Mucosa of gallbladder (tissue), 1 donor: ENCODE data around the gene ERC2. TPM values are rescaled to one million over a fixed set of nuclear protein-coding genes. Genes with fewer than 3 reads are reported as not detected.
A peak's percentile ranks its signal among the peaks of the same experiment; 100 is the strongest.

Experiments used
- DNase-seq: peaks from one replicate; pipeline ENCODE4 v3.0.0-alpha.2; 2020; ENCODE audit warnings: low spot score
- total RNA-seq: library from RNA; stranded (reverse); gene quantifications from one replicate; pipeline ENCODE4 v1.2.1, GENCODE V29; 2021
- donor health status: DM: no; HTN: no; CAD: no.

The ERC2 gene
- total RNA-seq, 1 donor from 2014 or later: 4.2 TPM

DNA sequence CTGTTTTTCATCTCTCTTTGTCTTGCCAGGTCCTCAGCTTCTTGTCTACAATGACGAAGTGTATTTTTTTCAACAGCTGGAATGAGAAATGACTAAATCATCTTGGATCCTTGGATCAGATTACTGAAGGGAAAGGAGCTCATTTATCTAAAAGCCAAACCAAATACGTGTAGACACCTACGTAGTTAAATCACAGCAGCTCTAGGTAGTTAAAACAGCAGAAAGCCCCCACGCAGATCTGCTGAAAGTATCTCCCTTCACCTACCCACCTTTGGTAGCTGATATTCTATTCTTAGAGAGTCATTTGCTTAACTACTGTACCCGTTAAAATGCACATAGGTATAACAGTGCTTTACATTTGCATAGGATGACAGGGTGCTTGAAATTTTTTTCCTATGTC is 875.7 kb downstream of the ERC2 start:
- DNase-seq: no peak

GRCh38 chr3:55591888-55592287 is 876.4 kb downstream of the ERC2 start:
- DNase-seq: peak; percentile 27

DNA sequence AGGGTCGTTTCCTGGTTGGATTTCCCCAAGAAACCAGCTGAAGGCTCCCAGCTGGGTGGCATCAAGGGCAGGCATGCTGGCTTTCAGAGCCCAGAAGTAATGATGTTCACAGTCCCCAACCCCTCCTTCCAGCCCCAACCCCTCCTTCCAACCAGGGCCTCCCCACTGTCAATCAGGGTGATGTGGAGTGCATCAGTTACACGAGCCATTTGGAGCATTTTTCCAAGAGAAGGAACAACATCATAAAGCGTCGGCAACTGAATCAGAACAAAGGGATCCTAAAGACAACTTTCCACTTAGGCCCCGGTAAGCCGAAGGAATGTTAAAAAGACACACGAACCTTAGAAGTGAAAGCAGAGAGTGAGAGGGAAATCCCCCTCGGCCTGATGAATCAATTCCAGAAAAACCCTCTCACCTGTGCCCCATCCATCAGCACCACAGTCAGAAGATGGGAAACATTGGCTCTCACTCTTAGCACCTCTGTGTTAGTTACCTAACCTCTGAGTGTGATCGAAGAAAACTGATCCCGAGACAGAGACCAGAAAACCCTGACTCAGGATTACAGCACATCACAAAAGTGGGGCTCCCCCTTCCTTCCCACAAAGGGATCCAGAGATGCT is 880.0 kb downstream of the ERC2 start:
- no peak for DNase-seq

DNA sequence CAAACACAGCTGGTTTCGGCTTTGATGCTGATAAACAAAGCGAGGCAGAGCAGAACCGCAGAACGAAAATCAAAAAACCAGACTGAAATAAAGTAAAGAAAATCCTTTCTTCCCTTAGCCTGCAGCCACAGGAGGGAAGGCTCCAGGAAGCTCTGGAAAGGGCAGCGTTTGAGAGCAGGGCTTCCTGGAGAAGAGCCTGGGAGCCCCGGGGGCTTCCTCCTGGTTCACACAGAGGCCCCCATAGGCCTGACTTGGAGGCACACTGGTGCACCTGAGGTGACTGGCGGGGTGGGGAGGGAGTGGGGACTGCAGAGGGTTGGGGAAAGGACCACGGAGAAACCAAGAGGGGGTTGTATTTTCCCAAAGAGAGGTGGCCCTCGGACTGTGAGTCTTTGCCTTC is 882.4 kb downstream of the ERC2 start:
- no peak for DNase-seq

GRCh38 chr3:55584716-55585368 is 883.4 kb downstream of the ERC2 start:
- DNase-seq: peak; percentile 27

DNA sequence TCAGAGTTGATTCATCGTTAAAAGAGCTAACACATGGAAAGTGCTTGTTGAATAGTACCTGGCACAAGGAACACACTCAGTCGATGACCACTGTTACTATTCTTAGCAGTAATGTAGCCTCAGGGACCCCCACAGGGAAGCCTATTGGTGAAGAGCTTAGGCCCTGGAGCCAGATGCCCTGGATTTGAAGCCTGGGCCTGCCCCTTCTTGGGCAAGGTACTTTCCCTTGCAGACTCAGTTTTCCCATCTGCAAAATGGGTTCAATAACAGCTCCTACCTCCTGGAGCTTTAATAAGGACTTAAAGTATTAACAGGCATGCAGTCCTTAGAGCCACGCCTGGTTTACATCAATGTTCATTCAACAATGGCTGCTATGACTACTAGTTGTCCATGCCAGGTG is 884.2 kb downstream of the ERC2 start:
- no peak for DNase-seq

DNA sequence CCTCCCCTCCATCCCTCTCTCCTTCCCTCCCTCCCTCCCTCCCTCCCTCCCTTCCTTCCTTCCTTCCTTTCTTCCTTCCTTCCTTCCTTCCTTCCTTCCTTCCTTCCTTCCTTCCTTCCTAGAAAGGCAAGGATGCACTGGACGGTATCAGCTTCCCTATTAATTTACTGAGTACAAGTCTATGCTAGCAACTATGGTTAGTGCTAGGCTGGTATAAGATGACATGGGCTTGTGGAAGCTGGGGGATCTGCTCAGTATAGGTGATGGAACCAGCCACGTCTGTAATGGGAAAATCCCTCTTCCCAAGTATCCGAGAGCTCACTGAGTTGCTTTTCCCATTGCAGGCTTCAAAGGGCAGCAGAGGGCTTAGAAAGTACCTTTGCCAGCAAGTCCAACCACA is 884.8 kb downstream of the ERC2 start:
- no peak for DNase-seq

DNA sequence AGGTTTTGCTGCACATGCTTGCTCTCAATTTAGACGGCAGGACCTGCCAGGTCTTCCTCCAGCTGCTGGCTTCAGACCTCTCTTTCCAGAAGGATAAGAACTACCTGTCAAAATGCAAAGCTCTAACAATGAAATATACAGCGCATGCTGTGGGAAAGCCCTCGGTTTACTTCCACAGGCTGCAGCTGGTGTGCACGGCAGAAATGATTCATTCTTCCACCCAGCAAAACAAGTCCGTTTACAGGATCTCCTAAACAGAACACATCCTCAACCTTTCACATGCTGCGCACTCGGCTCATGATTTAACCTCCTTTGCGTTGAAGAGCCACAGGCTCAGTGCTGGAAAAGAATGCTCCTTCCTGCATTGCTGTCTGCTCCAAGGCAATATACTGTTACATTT is 888.8 kb downstream of the ERC2 start:
- no peak for DNase-seq

DNA sequence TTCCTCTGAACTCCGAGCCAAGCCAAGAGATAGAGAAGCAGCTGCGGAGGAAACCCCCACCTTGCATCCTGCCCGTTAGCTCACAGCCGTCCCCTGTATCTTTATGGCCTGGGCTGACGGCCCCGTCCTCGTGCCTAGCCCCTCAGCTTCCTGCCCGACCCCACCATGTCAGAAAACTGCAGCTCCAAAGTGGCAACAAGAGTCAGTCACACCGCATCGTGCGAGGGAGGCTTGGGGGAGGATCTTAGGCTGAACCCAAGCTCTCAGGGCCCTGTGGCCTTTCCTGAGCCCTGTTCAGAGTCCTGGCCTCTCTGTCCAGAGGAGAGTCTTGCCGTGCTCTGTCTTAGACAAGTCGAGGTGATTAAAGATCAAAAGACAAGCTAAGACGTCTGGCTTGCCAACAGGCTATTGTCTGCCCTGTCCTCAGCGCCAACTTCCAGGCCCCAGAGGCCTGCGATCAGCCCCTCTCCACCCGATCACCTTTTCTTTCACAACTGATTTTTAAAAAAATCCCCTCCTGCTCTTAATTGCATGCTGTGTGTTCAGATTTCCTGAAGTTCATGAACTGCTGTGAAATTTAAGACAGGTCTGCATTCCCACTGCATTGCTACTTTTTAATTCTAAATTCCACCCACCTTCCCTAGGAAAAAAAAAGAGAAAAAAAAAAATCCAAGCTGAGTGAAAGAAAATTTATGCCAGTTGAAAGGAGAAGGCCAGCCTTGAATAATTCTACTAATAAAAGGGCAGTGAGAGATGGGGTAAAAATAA is 891.5 kb downstream of the ERC2 start:
- no peak for DNase-seq

GRCh38 chr3:55574671-55575070 is 893.6 kb downstream of the ERC2 start:
- no peak for DNase-seq

DNA sequence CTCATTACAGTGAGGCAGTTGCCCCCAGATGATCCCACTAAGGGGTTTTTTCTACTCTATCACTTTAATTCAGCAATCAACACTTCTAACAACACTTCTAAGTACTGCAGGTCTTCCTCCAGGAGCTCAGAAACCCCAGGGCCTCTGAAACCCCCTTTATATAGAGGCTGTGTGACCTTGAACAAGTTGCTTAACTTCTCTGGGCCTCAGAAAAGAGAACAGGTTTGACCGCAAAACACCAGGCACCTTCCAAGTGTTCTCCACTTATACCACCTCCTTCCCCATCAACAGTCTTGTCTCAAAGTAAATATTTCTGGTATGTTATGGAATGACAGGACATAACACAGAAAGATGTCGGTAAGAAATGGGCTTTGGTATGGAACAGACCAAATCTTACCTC is 895.5 kb downstream of the ERC2 start:
- DNase-seq: no peak

DNA sequence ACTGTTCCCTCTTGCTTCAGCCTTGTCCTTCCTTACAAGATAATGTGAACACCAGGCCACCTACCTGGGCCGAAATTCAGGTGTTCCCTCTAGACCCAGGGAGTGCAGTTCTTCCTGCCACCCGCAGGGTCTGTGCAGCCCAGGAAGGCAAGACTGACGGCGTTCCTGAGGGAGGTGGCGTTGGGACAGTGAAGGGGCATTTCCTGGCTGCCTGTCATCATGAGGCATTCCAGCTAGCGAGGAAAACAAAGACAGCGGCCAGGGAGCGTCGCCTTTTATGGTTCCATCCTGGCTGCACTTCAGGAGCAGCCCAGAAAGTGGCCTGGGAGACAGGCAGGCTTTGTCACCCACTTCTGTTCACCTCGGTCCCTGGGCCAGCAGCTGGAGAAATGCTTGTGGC is 896.4 kb downstream of the ERC2 start:
- DNase-seq: peak; percentile 21

GRCh38 chr3:55571216-55571813 is 897.0 kb downstream of the ERC2 start:
- DNase-seq: no peak

DNA sequence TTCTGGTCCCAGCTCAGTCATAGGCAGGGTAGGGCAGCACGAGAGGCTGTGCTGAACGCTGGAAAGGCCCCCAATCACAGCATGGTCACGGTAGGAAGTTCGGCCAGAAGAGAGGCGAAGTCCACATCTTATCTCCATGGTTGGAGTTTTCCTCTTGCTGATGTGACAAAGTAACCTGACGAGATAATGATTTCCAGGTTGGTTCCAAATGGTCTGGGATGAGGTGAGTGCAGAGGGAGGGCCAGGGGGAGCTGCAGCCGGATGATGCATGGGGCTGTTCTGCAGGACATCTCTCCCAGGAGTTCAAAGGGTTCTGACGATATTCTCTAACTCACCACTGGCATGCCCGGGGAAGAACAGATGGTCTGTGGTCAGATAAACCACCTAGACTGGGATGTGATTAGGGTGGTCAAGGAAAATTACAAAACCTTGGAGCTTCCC is 898.0 kb downstream of the ERC2 start:
- no peak for DNase-seq

DNA sequence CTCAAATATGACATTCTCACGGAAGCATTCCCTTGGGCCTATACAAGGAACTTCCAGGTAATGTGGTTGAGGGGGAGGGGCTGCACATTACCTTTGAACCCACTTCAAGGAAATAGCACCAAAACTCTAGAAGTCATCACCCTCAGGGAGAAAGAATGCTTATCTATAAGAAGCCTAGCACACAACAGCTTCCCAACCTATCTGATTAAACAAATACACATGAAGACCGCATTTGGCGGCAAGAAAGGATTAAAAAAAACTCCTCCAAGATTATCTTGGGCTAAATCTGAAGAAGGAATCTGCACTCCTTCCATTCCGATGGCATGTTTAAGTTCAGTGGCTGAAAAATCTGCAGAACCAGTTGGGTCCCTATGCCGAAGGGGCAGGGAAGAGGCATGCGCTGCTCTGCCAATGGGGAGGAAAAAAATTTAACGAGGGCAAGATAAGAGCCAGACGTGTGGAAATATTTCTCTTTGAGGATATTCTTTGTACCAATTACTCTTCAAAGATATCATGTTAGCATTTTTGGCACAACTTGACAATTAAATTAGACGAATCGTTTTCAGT is 899.2 kb downstream of the ERC2 start:
- DNase-seq: no peak

DNA sequence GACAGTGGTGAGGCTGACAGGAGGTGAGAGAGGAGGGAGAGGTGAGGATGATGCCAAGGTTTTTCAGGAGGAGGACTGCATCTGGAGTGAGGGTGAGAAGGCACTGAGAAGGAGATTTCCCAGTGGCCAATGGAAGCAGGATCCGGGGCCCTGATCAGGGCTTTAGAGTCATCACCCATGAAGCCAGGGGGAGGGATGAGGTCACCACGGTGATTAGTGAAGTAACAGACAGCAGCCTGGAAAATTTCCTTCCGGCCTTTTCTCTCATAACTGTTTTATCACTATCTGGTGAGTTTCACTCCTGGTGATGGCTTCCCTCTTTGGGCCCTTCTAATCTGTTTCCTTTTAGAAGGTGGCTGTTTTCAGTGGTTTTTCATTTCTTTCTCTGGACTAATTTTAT is 900.7 kb downstream of the ERC2 start:
- no peak for DNase-seq

GRCh38 chr3:55567121-55567520 is 901.1 kb downstream of the ERC2 start:
- no peak for DNase-seq

GRCh38 chr3:55565521-55565920 is 902.7 kb downstream of the ERC2 start:
- DNase-seq: no peak

- no peak for DNase-seq
Observed at GRCh38 chr3:55564726-55565125, 903.5 kb downstream of the ERC2 start.

DNA sequence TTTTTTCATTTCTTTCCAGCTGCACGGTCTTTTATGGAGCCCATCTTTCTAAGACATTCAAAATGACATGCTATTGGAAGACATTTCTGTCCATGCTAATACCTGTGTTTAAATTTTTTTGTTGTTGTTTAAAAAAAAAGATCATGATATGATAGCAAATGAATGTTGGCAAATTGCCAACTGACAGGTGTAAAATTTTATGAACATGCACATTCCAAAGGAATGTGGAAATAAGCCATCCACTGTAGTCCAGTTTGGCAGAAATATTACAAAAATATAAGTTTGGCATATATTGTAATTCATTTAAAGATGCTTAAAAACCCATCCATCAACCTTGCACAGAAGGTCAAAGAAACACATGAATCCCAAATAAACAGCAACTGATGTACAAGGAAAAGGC is 905.6 kb downstream of the ERC2 start:
- DNase-seq: no peak

DNA sequence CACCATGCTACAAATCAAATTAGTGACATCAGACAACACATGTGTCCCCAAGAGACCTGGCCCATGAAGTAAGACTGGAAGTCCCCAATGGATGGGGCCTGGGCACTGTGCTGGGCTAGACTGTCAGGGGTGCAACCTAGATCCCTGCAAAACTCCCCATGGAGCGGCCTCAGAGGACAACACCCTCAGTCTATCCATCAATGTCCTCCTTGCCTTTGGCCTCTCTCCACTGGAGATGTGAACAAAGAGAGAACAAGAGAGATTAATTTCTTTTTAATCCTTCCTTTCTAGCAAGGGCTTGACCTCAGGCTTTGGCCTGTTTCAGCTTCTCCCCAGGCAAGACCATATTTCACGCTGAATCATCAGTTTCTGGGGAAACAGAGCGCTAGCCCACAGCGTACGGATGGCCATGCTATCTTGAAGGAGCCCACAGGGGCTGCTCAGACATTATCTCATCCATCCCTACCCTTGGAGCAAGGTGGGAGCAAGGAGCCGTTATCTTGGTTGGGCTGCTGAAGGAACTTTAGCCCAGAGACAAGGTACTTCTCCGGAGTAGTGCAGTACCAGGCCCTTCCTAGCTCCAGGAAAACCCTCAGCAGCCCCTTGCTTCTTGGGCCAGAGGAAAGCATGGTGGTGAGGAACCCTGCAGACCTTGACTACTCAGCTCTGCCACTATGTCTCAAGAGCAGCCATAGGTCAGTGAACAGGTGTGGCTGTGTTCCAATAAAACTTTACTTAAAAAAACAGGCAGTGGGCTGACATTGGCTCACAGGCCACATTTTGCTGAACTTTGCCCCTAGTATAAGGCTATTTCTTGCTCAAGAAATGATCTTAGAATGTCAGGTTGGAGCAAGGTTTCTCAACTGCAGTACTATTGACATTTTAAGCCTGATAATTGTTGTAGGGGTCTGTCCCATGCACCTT is 908.5 kb downstream of the ERC2 start:
- DNase-seq: no peak
